ENCODE results near the gene OR51L1. TPM values are rescaled to one million over a fixed set of nuclear protein-coding genes. Genes with fewer than 3 reads are reported as not detected.

The OR51L1 gene
- total RNA-seq, 4 donors from 2014 or later: not detected

GRCh38 chr11:5042091-5042490 lies 47.4 kb downstream of the OR51L1 start:
- intact Hi-C loops (cut with DNase I): no loop called here
- Histone ChIP-seq H3K27ac (no peak overlapping the region), H3K36me3 (no peaks in the 10 kb centered on the region), H3K4me1 (peaks cover 0 to 7% of the 10 kb centered on the region in 2 donors), H3K27me3 (no peaks in the 10 kb centered on the region), H3K4me3 (replicated peaks in 1 of 3) (no peak overlapping the region), H3K9me3 (no peaks in the 10 kb centered on the region)
- no peak for DNase-seq
- TF ChIP-seq, protein P1, sequence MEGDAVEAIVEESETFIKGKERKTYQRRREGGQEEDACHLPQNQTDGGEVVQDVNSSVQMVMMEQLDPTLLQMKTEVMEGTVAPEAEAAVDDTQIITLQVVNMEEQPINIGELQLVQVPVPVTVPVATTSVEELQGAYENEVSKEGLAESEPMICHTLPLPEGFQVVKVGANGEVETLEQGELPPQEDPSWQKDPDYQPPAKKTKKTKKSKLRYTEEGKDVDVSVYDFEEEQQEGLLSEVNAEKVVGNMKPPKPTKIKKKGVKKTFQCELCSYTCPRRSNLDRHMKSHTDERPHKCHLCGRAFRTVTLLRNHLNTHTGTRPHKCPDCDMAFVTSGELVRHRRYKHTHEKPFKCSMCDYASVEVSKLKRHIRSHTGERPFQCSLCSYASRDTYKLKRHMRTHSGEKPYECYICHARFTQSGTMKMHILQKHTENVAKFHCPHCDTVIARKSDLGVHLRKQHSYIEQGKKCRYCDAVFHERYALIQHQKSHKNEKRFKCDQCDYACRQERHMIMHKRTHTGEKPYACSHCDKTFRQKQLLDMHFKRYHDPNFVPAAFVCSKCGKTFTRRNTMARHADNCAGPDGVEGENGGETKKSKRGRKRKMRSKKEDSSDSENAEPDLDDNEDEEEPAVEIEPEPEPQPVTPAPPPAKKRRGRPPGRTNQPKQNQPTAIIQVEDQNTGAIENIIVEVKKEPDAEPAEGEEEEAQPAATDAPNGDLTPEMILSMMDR (IDR thresholded peaks at IDR 0.05): no peak
- no peak for TF ChIP-seq POLR2A (IDR thresholded peaks at IDR 0.05)
- WGBS, 2 donors: 83 to 92% methylated on average over 3 of the region's 3 CpGs

- Histone ChIP-seq H3K4me3 (replicated peaks in 1 of 3) (no peak overlapping the region), H3K27ac (no peak overlapping the region), H3K9me3 (no peaks in the 10 kb centered on the region), H3K36me3 (no peaks in the 10 kb centered on the region), H3K27me3 (no peaks in the 10 kb centered on the region), H3K4me1 (peaks cover 0 to 7% of the 10 kb centered on the region in 2 donors)
- intact Hi-C loops (cut with DNase I): no loop called here
- TF ChIP-seq, protein P1 (IDR thresholded peaks at IDR 0.05): no peak
- no peak for TF ChIP-seq POLR2A (IDR thresholded peaks at IDR 0.05)
- no peak for DNase-seq
- 66 to 87% methylated on average over 2 of the region's 2 CpGs for WGBS, 2 donors
Measured at GRCh38 chr11:5043380-5043779, 48.7 kb downstream of the OR51L1 start.

GRCh38 chr11:5046226-5046625 lies 51.6 kb downstream of the OR51L1 start, which contains the start of gene OR52J3:
Gene OR52J3 (plus strand): TSS chr11:5046526. CDS start chr11:5046526, 0 bp downstream.
- Histone ChIP-seq H3K9me3 (no peaks in the 10 kb centered on the region), H3K27me3 (no peaks in the 10 kb centered on the region), H3K27ac (no peak within 1 kb of the TSS), H3K36me3 (no peaks in the 10 kb centered on the region), H3K4me3 (replicated peaks in 1 of 3) (no peak within 1 kb of the TSS), H3K4me1 (peaks cover 0 to 7% of the 10 kb centered on the region in 2 donors)
- no peak for DNase-seq
- intact Hi-C loops (cut with DNase I): no loop called here
- TF ChIP-seq, protein P1 (IDR thresholded peaks at IDR 0.05): no peak
- no peak for TF ChIP-seq POLR2A (IDR thresholded peaks at IDR 0.05)
- 78 to 86% methylated on average over 1 of the region's 1 CpG for WGBS, 2 donors

- WGBS, 2 donors: 86 to 90% methylated on average over 15 of the region's 15 CpGs
- intact Hi-C loops (cut with DNase I): no loop called here
- Histone ChIP-seq H3K36me3 (no peaks in the 10 kb centered on the region), H3K9me3 (no peaks in the 10 kb centered on the region), H3K27me3 (no peaks in the 10 kb centered on the region), H3K4me1 (peaks cover 0 to 7% of the 10 kb centered on the region in 2 donors), H3K27ac (no peak overlapping the region), H3K4me3 (replicated peaks in 1 of 3) (no peak overlapping the region)
- TF ChIP-seq POLR2A (IDR thresholded peaks at IDR 0.05): no peak
- TF ChIP-seq, protein P1 (IDR thresholded peaks at IDR 0.05): no peak
- no peak for DNase-seq
Measured at GRCh38 chr11:5046754-5047330, 52.2 kb downstream of the OR51L1 start.

Other genes starting within 250 kb of the OR51L1 start
- not detected for gene OR51F1, start 224.9 kb upstream of the OR51L1 start, total RNA-seq
- gene OR52R1, start 190.5 kb upstream of the OR51L1 start, total RNA-seq: not detected
- not detected for gene OR51F2, start 173.5 kb upstream of the OR51L1 start, total RNA-seq
- gene OR51S1, start 145.6 kb upstream of the OR51L1 start, total RNA-seq: under 1 TPM in 1 of 4 donors, not detected in 3; 0.27 TPM
- gene OR51T1, start 113.0 kb upstream of the OR51L1 start, total RNA-seq: not detected
- not detected for gene OR51A7, start 91.1 kb upstream of the OR51L1 start, total RNA-seq
- gene OR51G2, start 75.5 kb upstream of the OR51L1 start, total RNA-seq: not detected
- not detected for gene OR51G1, start 70.5 kb upstream of the OR51L1 start, total RNA-seq
- not detected for gene OR51A4, start 47.2 kb upstream of the OR51L1 start, total RNA-seq
- gene OR51A2, start 39.1 kb upstream of the OR51L1 start, total RNA-seq: not detected
- gene OR52J3, start 51.7 kb downstream of the OR51L1 start, total RNA-seq: not detected
- not detected for gene OR52E2, start 64.8 kb downstream of the OR51L1 start, total RNA-seq
- not detected for gene OR52E1, start 74.7 kb downstream of the OR51L1 start, total RNA-seq
- not detected for gene OR52A5, start 143.5 kb downstream of the OR51L1 start, total RNA-seq
- gene OR52A1, start 159.9 kb downstream of the OR51L1 start, total RNA-seq: not detected
- not detected for gene OR51V1, start 205.8 kb downstream of the OR51L1 start, total RNA-seq
- 100 to 1,000 TPM in 2 of 4 donors, 10 to 100 TPM in 1, 1 to 10 TPM in 1; 2.5 to 214 (median 107) TPM for gene HBB, start 232.2 kb downstream of the OR51L1 start, total RNA-seq
- gene HBD, start 239.6 kb downstream of the OR51L1 start, total RNA-seq: 1 to 10 TPM in 1 of 4 donors, not detected in 3; 1.0 TPM

All from thyroid gland (tissue), 4 donors.